ENCODE measurements around the gene NFASC. TPM values are rescaled to one million over a fixed set of nuclear protein-coding genes. Genes with fewer than 3 reads are reported as not detected.

NFASC gene
- total and polyA plus RNA-seq, 2 donors from 2014 or later, result 23.2 to 29.9 TPM

DNA sequence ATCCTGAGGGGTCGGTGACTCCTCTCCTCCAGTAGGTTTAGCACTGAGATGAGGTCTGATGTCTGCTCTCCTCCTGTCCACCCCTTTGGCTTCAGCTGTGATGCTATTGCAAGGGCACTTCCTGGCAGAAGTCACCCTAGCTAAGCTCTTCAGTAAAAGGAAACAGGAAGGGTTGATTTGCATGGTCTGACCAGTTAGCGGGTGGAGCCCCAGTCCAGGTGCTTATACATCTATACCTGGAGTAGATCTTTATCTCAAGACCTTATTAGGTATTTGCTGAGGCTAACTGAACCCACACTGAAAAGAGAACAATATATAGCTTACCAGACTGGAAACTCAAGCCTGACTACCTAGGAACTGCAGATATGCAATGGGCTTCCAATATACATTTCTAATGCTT is 28.9 kb upstream of the NFASC start:
- intact Hi-C loops (cut with DNase I), result no loop called here
- H3K27ac ChIP-seq (ENCODE audit: low read depth in 2 of 2, low read length in 2 of 2), result no peak overlapping the region
- no peaks in the 10 kb centered on the region for H3K4me1 ChIP-seq (ENCODE audit: control insufficient read depth in 2 of 3, insufficient read depth in 2 of 3, low read depth in 1 of 3, low read length in 3 of 3)
- no peaks in the 10 kb centered on the region for H3K36me3 ChIP-seq (ENCODE audit: control insufficient read depth in 2 of 3, insufficient read depth in 3 of 3, low read length in 3 of 3)
- H3K4me3 ChIP-seq (ENCODE audit: low read length in 3 of 3), result no peak overlapping the region
- no peaks in the 10 kb centered on the region for H3K27me3 ChIP-seq (ENCODE audit: control insufficient read depth, insufficient read depth, low read length)
- no peaks in the 10 kb centered on the region for H3K9me3 ChIP-seq (ENCODE audit: control insufficient read depth in 2 of 3, insufficient read depth in 1 of 3, low read length in 3 of 3)
- no peak overlapping the region for H3K9ac ChIP-seq (ENCODE audit: low read length in 3 of 3)
- FAIRE-seq, result no peak
- TF ChIP-seq, protein P1, sequence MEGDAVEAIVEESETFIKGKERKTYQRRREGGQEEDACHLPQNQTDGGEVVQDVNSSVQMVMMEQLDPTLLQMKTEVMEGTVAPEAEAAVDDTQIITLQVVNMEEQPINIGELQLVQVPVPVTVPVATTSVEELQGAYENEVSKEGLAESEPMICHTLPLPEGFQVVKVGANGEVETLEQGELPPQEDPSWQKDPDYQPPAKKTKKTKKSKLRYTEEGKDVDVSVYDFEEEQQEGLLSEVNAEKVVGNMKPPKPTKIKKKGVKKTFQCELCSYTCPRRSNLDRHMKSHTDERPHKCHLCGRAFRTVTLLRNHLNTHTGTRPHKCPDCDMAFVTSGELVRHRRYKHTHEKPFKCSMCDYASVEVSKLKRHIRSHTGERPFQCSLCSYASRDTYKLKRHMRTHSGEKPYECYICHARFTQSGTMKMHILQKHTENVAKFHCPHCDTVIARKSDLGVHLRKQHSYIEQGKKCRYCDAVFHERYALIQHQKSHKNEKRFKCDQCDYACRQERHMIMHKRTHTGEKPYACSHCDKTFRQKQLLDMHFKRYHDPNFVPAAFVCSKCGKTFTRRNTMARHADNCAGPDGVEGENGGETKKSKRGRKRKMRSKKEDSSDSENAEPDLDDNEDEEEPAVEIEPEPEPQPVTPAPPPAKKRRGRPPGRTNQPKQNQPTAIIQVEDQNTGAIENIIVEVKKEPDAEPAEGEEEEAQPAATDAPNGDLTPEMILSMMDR (IDR thresholded peaks at IDR 0.05; ENCODE audit: borderline replicate concordance, extremely low read depth, insufficient read depth), result no peak
- no peak for DNase-seq

DNA sequence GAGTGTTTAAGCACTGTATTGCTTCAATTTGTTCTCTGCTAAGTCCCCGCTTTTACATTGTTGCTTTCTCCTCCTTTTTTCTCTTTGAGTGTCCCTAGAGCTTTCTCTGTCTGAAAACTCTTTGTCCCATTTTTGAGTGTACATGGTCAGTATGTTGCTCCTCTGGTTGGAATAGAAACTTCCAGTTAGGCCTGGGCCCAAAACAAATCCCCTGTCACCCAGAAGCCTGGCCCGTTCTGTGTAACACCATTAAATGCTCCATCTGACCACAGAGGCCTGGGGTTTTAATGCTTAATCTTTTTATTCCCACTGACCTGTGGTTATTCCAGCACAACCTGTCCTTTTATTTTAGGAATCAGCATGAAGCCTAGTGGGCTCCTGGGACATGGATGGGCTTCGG is 28.3 kb upstream of the NFASC start:
- Histone ChIP-seq H3K9ac (ENCODE audit: low read length in 3 of 3) (no peak overlapping the region), H3K27ac (ENCODE audit: low read depth in 2 of 2, low read length in 2 of 2) (no peak overlapping the region), H3K4me1 (ENCODE audit: control insufficient read depth in 2 of 3, insufficient read depth in 2 of 3, low read depth in 1 of 3, low read length in 3 of 3) (no peaks in the 10 kb centered on the region), H3K36me3 (ENCODE audit: control insufficient read depth in 2 of 3, insufficient read depth in 3 of 3, low read length in 3 of 3) (no peaks in the 10 kb centered on the region), H3K27me3 (ENCODE audit: control insufficient read depth, insufficient read depth, low read length) (no peaks in the 10 kb centered on the region), H3K4me3 (ENCODE audit: low read length in 3 of 3) (no peak overlapping the region), H3K9me3 (ENCODE audit: control insufficient read depth in 2 of 3, insufficient read depth in 1 of 3, low read length in 3 of 3) (no peaks in the 10 kb centered on the region)
- DNase-seq (no peak), FAIRE-seq (no peak)
- intact Hi-C loops (cut with DNase I), result no loop called here
- TF ChIP-seq, protein P1 (IDR thresholded peaks at IDR 0.05; ENCODE audit: borderline replicate concordance, extremely low read depth, insufficient read depth), result no peak

DNA sequence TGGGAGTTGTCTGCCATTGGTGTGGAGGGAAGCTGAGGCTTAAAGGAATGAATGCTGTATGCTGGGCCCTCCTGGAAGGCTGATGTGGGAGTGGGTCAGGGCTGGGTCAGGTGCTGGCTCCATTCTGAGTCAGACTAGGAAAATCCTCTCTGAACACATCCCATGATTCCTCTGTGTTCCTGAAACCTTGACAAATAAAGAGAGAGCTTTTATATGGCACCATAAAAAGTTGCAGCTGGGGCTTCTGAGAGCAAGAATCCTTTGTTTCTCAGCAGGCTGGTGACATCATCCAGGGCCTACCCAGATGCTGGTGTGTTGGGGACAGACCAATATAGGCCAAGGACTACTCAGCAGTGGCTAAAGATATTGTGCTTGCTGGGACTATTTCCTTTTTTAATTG is 27.8 kb upstream of the NFASC start:
- H3K9me3 ChIP-seq (ENCODE audit: control insufficient read depth in 2 of 3, insufficient read depth in 1 of 3, low read length in 3 of 3), result no peaks in the 10 kb centered on the region
- no peaks in the 10 kb centered on the region for H3K4me1 ChIP-seq (ENCODE audit: control insufficient read depth in 2 of 3, insufficient read depth in 2 of 3, low read depth in 1 of 3, low read length in 3 of 3)
- peak in 1 of 5 donors; percentile 11 for DNase-seq
- H3K4me3 ChIP-seq (ENCODE audit: low read length in 3 of 3), result no peak overlapping the region
- H3K27ac ChIP-seq (ENCODE audit: low read depth in 2 of 2, low read length in 2 of 2), result no peak overlapping the region
- intact Hi-C loops (cut with DNase I), result no loop called here
- H3K27me3 ChIP-seq (ENCODE audit: control insufficient read depth, insufficient read depth, low read length), result no peaks in the 10 kb centered on the region
- H3K9ac ChIP-seq (ENCODE audit: low read length in 3 of 3), result no peak overlapping the region
- TF ChIP-seq, protein P1 (IDR thresholded peaks at IDR 0.05; ENCODE audit: borderline replicate concordance, extremely low read depth, insufficient read depth), result no peak
- FAIRE-seq, result no peak
- no peaks in the 10 kb centered on the region for H3K36me3 ChIP-seq (ENCODE audit: control insufficient read depth in 2 of 3, insufficient read depth in 3 of 3, low read length in 3 of 3)

DNA sequence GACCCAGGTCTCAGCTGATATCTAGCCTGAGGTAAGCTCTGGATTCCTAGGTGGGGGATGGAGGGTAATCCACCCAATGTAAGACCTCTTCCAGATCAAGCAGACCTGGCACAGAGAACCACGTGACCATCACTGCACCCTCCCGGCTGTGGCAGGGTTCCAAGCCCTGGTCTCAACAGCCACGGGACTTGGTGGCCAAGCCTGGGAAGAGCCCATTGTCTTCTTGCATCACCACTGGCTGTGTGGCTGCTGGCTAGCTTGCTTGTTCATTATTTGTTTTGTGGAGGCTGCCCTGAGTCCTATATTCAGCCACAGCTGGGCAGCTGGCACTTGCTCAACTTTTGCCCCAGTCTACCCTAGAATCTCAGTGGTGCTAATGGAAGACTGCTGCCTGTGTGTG is 24.1 kb upstream of the NFASC start:
- Histone ChIP-seq H3K9me3 (ENCODE audit: control insufficient read depth in 2 of 3, insufficient read depth in 1 of 3, low read length in 3 of 3) (no peaks in the 10 kb centered on the region), H3K4me1 (ENCODE audit: control insufficient read depth in 2 of 3, insufficient read depth in 2 of 3, low read depth in 1 of 3, low read length in 3 of 3) (no peaks in the 10 kb centered on the region), H3K9ac (ENCODE audit: low read length in 3 of 3) (no peak overlapping the region), H3K27ac (ENCODE audit: low read depth in 2 of 2, low read length in 2 of 2) (no peak overlapping the region), H3K4me3 (ENCODE audit: low read length in 3 of 3) (no peak overlapping the region), H3K27me3 (ENCODE audit: control insufficient read depth, insufficient read depth, low read length) (no peaks in the 10 kb centered on the region), H3K36me3 (ENCODE audit: control insufficient read depth in 2 of 3, insufficient read depth in 3 of 3, low read length in 3 of 3) (no peaks in the 10 kb centered on the region)
- TF ChIP-seq, protein P1 (IDR thresholded peaks at IDR 0.05; ENCODE audit: borderline replicate concordance, extremely low read depth, insufficient read depth), result no peak
- DNase-seq (no peak), FAIRE-seq (no peak)
- intact Hi-C loops (cut with DNase I), result no loop called here

Data from kidney (tissue), 14 donors.